Measurements from ENCODE around the gene SRCAP. TPM values are rescaled to one million over a fixed set of nuclear protein-coding genes. Genes with fewer than 3 reads are reported as not detected.

SRCAP gene
- total and polyA plus RNA-seq, 2 of the 8 experiments (the other 6 are each of a cell fraction or from before 2014, with no cell fraction given), result 5.5 to 54.3 TPM

DNA sequence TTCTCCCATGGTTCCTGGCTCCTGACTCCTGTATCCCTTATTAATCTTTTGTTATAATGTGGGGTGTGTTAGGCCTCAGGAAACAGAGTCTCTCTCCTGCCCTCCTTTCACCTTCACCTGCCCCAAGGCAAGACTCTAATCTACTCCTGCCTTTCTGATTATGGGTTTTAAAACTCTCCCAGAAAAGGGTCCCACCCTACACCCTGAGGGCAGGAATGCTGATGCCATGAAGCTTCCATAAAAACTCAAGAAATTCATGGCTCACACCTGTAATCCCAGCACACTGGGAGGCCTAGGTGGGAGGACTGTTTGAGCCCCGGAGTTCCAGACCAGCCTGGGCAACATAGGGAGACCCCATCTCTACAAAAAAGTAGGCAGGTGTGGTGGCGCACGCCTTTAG, 18.6 kb upstream of the SRCAP start:
- Histone ChIP-seq H2BK120ac (replicated peaks; ENCODE audit: low read depth, low read length) (no peak overlapping the region), H3K27ac (ENCODE audit: low read depth, low read length) (no peak overlapping the region), H4K20me1 (replicated peaks in 1 of 2; ENCODE audit: control insufficient read depth in 1 of 2, insufficient read depth in 2 of 2, low read length in 2 of 2) (peaks cover 13 to 23% of the 10 kb centered on the region in 2 experiments), H3K4ac (replicated peaks; ENCODE audit: insufficient read length, low read depth, low read length) (no peak overlapping the region), H3K14ac (ENCODE audit: insufficient read length) (no peak overlapping the region), H2BK12ac (ENCODE audit: low read depth, low read length) (no peak overlapping the region), H4K5ac (ENCODE audit: insufficient read length, low read depth, low read length) (no peak overlapping the region), H4K91ac (replicated peaks; ENCODE audit: insufficient read length, low read length) (no peak overlapping the region), H2AK5ac (ENCODE audit: low read depth, low read length) (no peak overlapping the region), H3K4me3 (ENCODE audit: extremely low read depth in 1 of 4, insufficient read depth in 2 of 4, low read depth in 3 of 4, low read length in 4 of 4) (no peak overlapping the region), H3K79me1 (ENCODE audit: low read depth, low read length) (no peaks in the 10 kb centered on the region), H3K9me3 (ENCODE audit: insufficient read depth in 2 of 2, low read depth in 1 of 2, low read length in 1 of 2) (no peaks in the 10 kb centered on the region; a peak in 1 of 4 replicates), H2BK15ac (ENCODE audit: low read length) (no peak overlapping the region), H4K8ac (ENCODE audit: extremely low read depth, insufficient read depth, low read length) (no peak overlapping the region), H3K27me3 (replicated peaks in 1 of 4; ENCODE audit: control insufficient read depth in 3 of 4, extremely low read depth in 1 of 4, insufficient read depth in 3 of 4, low read length in 3 of 4) (peaks cover 77 to 94% (median 92%) of the 10 kb centered on the region in 4 experiments), H2BK20ac (ENCODE audit: low read length) (no peak overlapping the region), H3K4me1 (replicated peaks in 1 of 4; ENCODE audit: control insufficient read depth in 3 of 4, insufficient read depth in 4 of 4, low read length in 3 of 4) (peaks cover 0 to 3% (median 3%) of the 10 kb centered on the region in 4 experiments; a peak in 4 of 7 replicates), H3K18ac (ENCODE audit: extremely low read depth, low read length) (no peak overlapping the region), H3K4me2 (ENCODE audit: insufficient read depth in 1 of 2, low read depth in 2 of 2, low read length in 2 of 2) (no peak overlapping the region), H3K9ac (replicated peaks in 1 of 4; ENCODE audit: extremely low read depth in 1 of 4, low read depth in 3 of 4, low read length in 3 of 4) (no peak overlapping the region), H2AFZ (ENCODE audit: low read length) (no peak overlapping the region), H3K79me2 (ENCODE audit: control insufficient read depth in 1 of 2, insufficient read depth in 2 of 2, low read length in 2 of 2) (no peaks in the 10 kb centered on the region), H3K23me2 (ENCODE audit: low read depth, low read length) (no peaks in the 10 kb centered on the region; the same call in 1 of the 2 replicates), H2BK5ac (ENCODE audit: low read depth, low read length) (no peak overlapping the region), H3K36me3 (ENCODE audit: control insufficient read depth in 2 of 4, insufficient read depth in 4 of 4, low read length in 3 of 4) (no peaks in the 10 kb centered on the region), H3K23ac (ENCODE audit: insufficient read length) (no peak overlapping the region), H3K56ac (replicated peaks; ENCODE audit: insufficient read length, low read depth, low read length) (no peak overlapping the region)
- POLR2A ChIA-PET (ENCODE audit: partially characterized antibody), result no interaction called here
- DNase-seq (ENCODE audit: low read depth in 1 of 2, low spot score in 2 of 2), result no peak
- no peak for FAIRE-seq
- CTCF ChIA-PET (ENCODE audit: partially characterized antibody), result interaction anchor here (0.7 to 1.8 kb wide), 3 partner anchors 13 to 287 kb away, joined by 3 to 8 read pairs (median 3); no protein-coding TSS in a partner anchor
- WGBS, 2 experiments (ENCODE audit: extremely low coverage in 1 of 2, insufficient coverage in 1 of 2, insufficient read length in 1 of 2, insufficient replicate concordance in 2 of 2, low coverage in 1 of 2, low lambda C conversion rate in 2 of 2, missing lambda C conversion rate in 1 of 2), result 81% methylated on average over 3 of the region's 3 CpGs; no CpG with 5 or more reads in 1 of the 2 experiments
- no peak for TF ChIP-seq POLR2A (IDR thresholded peaks at IDR 0.05; ENCODE audit: control extremely low read depth in 1 of 2, low read depth in 2 of 2, low read length in 2 of 2)
- no peak for TF ChIP-seq EGR1 (IDR thresholded peaks at IDR 0.05; ENCODE audit: borderline replicate concordance, low read depth, low read length)
- TF ChIP-seq RBBP5 (IDR thresholded peaks at IDR 0.05; ENCODE audit: borderline replicate concordance, low read depth, low read length), result no peak
- TF ChIP-seq RFX5 (IDR thresholded peaks at IDR 0.05; ENCODE audit: borderline replicate concordance, low read depth, low read length), result no peak

Data from H1 (cell line).